ENCODE data around the gene RAMP1. TPM values are rescaled to one million over a fixed set of nuclear protein-coding genes. Genes with fewer than 3 reads are reported as not detected.
A peak's percentile ranks its signal among the peaks of the same experiment; 100 is the strongest.
"Not testable (repeated sequence)": the region's sequence is repeated elsewhere in the genome, so short reads cannot be mapped to it uniquely, and the experiment has no call there.

The RAMP1 gene
- 21.8 TPM for total RNA-seq
- long read RNA-seq, transcript RAMP1-201 (3 exons, 910 nt): major isoform, 9 of 11 reads
- long read RNA-seq, partial matches to known transcripts: 2 of 11 reads
- long read RNA-seq, other reads (novel, unspliced or antisense): 0 of 11 reads

DNA sequence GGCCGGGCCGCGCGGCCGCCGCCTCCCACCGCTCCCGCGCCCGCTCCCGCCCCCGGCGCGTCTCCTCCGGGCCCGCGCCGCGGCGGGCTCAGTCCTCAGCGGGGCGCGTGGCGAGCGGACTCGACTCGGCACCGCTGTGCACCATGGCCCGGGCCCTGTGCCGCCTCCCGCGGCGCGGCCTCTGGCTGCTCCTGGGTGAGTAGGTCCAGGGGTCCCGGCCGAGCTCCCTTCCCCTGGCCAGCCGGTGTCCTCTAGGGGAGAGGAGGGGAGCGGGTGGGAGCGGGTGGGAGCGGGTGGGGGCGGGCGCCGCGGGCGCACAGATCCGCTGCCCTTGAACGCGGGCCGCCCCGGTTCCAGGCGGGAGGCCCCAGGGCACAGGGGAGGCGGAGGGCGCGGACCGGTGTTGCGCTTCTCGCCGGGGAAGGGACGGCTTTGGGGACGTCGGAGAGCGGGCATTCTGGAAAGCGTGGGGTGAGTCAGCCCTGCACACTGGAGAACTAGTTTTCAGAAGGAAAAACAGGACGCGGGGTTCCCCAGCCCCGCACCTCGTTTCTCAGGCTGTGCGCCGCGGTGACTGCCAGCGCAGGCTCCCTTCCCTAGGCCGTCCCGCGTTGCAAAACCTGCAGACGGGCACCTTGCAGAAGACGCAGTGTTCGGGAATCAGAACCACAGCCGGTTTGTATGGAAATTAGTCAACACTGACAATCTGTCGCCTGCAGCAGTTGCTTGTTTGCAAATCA, at the start of gene RAMP1:
RAMP1 (plus strand) TSS at position 91 of the 740 bp plus-strand sequence; CDS start at position 144, 53 bp downstream.
- peak; percentile 87 for DNase-seq (ENCODE audit: low spot score)

DNA sequence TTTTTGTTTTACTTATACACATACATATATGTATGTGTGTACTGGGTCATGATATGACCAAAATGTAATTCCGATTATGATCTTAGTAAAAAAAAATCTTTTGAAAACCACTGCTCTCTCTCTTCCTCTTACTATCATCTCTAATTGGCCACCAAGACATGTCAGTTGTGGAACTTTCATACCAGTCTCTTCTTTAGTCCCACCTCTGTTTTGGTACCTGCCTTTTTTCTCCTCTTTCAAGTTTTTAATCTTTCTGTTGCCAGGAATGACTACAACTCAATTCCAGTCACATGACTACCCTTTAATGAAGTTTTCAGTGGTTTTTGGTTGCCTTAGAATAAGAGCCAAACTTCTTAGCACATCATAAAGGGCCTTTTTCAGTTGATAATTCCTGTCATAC, 43.8 kb upstream of the RAMP1 start:
- no peak for DNase-seq (ENCODE audit: low spot score)

DNA sequence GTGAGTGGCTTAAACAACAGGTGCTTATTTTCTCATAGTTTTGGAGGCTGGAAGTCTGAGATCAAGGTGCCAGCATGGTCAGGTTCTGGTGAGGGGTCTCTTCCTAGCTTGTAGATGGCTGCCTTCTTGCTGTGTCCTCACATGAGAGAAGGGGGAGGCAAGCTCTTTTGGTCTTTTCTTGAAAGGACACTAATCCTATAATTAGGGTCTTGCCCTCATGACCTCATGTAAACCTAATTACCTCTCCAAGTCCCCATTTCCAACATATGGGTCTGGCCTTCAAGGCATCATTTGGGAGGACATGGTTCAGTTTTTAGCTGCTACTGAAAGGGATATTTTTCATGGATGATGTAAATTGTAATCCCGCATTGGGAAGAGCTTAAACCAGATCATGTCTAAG, 42.9 kb upstream of the RAMP1 start:
- DNase-seq (ENCODE audit: low spot score): no peak

DNA sequence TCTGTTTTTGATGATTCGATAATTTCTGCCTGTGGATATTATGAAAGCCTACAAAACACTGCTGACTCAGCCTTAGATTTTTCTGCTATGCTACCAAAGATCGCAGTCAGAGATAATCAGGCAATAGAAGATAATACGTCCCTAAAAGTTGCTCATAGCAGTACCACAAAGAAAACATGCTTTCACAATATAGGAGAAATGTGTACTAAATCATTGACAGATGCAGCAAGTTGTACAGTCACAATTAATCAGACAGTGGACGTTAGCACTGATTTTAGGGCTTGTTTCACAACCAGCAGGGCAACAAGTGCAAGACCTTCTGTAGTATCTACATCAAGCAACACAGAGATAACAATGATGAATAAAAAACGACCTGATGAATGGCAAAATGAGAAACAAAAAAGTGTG, 41.4 kb upstream of the RAMP1 start:
- DNase-seq (ENCODE audit: low spot score): no peak

DNA sequence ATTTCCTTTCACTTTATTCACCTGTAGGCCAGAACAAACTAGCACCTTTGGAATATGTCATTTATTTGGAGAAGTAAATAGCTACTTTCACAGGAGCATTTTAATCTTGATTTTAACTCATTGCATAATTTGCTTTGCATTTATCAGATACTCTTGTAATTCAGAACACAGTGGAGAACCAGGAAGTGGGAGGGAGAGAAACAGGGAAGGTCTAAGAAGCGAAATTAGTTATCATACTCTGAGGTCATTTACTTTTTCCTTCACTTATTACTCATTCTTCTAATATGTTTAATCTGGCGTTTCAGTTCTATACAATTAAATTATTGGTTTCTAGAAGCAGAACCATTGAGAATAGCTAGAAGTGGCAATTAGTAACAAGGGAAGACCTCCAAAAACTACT, 40.2 kb upstream of the RAMP1 start:
- DNase-seq (ENCODE audit: low spot score): no peak

GRCh38 chr2:237820421-237820820, 39.0 kb upstream of the RAMP1 start:
- no peak for DNase-seq (ENCODE audit: low spot score)

DNA sequence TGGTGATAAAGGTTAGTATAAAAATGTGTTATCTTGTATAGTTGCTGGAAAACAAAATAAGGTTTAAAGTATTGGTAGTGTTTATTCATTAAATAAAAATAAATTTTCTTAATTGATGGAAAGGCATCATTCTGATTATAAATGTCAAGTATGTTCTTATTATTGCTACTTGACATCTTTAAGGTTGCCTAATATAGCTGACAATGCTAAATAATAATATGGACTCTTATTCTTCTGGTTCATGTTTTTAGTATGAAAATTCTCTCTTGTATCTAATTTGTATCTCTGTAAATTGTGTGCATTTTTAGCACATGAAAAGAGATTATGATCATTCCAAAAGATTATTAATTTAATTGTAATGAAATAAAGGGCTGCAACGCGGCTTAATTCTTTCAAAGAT, 35.9 kb upstream of the RAMP1 start:
- no peak for DNase-seq (ENCODE audit: low spot score)

DNA sequence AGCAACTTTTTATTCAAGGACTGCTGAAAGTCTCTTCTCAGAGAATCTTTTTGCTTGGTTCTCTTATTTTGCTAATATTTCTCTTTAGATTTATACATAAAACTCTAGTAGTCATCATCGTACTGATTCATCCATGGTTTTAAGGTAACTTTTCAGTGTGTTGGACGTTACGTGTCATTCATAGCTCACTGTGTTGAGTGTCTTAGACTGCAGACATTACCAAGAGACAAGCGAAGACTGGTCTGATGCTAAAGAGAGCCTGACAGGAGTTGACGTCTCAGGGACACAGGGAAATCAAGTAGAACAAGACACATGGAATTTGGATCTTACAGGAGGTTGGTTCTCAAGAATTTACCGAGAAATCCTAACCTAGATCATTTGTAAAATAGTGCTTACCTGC, 35.3 kb upstream of the RAMP1 start:
- no peak for DNase-seq (ENCODE audit: low spot score)

DNA sequence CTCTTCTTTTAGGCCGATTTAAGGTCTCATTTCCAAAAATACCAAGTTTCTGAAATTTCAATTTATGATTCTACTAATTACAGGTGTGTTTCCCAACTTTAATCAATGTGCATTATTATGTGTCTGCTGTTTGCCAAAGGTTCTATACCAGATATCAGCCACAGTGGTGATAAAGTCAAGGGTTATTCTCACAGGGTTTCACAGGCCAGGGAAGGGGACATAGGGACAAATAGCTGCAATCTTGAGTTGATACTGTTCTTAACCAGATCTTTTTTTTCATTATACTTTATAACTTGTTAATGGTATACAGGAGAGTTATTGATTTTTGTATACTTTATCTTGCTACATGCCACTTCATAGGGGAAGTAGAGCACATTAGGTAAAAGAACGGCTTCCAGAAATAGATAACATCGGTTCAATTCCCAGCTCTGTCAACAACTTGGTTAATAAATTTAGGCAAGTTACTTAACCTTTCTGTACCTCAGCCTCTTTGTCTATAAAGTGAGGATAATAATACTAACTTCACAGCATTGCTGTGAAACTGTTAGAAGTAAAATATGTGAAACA, 31.9 kb upstream of the RAMP1 start:
- DNase-seq (ENCODE audit: low spot score): no peak

GRCh38 chr2:237830522-237830921, 28.9 kb upstream of the RAMP1 start:
- no peak for DNase-seq (ENCODE audit: low spot score)

DNA sequence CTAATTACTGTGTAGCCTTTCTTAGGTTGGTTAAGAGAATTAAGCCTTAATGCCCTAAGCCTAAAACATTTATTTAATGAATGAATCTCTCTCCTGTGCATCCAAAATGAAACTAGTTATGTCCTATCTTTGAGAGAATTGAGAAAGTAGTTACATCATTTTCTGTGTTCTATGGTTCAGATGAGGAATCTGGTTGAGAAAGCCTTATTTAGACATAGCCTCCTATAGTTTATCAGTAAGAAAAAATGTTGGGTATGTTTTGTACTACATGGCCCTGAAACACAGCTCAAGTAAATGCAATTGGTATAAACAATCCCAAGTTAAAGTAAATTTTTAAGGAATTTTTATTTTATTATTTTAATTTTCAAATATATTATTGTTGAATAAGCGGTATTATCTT, 25.9 kb upstream of the RAMP1 start:
- no peak for DNase-seq (ENCODE audit: low spot score)

DNA sequence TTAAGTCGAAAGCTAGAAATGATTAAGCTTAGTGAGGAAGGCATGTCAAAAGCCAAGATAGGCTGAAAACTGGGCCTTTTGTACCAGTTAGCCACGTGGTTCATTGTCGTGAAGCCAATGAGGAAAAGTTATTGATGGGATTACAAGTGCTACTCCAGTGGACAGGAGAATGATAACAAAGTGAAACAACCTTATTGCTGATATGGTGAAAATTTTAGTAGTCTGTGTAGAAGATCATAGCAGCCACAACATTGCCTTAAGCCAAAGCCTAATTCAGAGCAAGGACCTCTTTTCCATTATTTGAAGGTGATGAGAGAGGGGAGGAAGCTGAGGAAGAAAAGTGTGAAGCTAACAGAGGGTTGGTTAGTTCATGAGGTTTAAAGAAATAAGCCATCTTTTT, 24.1 kb upstream of the RAMP1 start:
- no peak for DNase-seq (ENCODE audit: low spot score)

GRCh38 chr2:237841051-237841450, 18.4 kb upstream of the RAMP1 start:
- no peak for DNase-seq (ENCODE audit: low spot score)

- DNase-seq (ENCODE audit: low spot score): not testable (repeated sequence)
These were observed 10.5 kb upstream of the RAMP1 start for GRCh38 chr2:237848940-237849339.

DNA sequence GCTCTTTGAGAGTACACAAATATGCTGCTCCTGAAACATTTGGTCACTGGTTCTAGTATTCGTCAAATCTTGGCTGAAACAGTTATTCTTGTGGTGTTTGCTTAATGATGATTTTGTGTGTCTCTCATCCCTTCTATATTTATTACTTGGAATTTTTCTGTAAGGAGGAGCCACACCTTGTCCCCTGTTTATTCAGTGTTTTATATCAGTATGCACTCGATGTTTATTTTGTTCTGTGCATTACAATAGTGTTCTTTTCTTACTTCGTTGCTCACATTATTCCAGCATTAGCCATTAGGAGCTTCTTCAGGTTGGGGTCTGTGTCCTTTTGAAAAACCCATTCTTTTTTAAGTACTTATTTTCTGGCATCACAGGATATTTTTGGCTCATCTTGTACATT, 5.1 kb upstream of the RAMP1 start:
- DNase-seq (ENCODE audit: low spot score): no peak

DNA sequence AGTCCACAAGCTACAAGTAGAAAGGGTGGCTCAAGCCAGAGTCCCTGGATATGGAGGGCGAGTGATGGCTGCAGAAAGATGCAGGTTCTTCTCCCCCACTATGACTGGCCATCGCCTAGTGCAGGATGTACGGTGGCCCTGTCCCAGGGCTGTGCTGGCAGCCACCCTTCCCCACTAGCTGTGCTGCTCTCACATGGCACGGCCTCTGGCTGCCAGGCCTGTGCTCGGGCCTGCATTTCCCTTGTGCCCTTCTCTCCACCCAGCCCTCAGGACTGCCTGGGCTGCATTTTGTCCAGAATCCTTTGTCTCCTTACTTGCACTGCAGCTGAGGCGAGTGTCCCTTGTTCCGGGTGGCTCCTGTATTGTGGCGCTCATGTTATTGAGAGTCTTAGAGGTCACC, 1.6 kb upstream of the RAMP1 start:
- no peak for DNase-seq (ENCODE audit: low spot score)

DNA sequence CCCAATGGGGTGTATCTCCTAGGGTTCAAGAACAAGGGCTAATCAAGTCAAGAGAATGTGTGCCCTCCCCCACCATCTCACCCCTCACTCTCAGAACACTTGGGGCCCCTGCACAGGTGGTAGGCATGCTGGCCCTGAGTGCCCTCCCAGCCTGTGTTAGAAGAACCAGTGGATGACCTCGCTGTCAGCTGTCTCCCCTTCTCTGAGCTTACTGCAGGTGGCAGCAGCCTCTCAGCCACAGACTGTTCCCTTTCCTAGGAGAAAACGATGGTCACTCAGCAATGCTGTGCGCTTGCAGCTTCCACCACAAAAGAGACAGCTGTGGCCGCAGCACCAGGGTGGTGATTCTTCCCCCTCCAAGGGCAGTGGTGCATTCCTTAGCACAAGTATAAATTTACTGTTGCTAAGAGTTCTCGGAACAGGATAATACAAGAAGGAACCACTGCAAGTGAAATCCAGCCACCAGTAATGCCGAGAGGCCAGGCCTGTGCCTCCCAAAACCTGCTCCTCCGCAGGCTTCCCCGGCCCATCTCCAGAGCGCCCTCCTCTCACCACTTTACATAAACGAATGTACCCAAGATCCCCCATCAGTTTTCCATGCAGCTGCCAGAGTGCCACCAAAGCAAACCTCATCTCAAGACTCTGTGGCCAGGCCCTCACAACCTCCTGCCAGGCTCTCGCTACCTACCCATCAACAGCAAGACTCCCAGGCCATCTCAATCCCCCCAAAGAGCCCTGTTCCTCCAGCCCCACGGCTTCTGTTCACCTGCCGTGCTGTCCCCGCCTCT, 935 bp upstream of the RAMP1 start:
- peak; percentile 82 for DNase-seq (ENCODE audit: low spot score)

- peak; percentile 84 for DNase-seq (ENCODE audit: low spot score)
These were observed 365 bp upstream of the RAMP1 start for GRCh38 chr2:237859082-237859433.

GRCh38 chr2:237860273-237860935, 981 bp downstream of the RAMP1 start:
- peak; percentile 72 for DNase-seq (ENCODE audit: low spot score)

- no peak for DNase-seq (ENCODE audit: low spot score)
These were observed 2.6 kb downstream of the RAMP1 start for GRCh38 chr2:237861875-237862527.

- DNase-seq (ENCODE audit: low spot score): peak; percentile 86
These were observed 3.1 kb downstream of the RAMP1 start for GRCh38 chr2:237862528-237862895.

All from mesenteric fat pad (tissue), 1 donor.